ENCODE measurements around the gene GRHPR.

GRHPR gene

DNA sequence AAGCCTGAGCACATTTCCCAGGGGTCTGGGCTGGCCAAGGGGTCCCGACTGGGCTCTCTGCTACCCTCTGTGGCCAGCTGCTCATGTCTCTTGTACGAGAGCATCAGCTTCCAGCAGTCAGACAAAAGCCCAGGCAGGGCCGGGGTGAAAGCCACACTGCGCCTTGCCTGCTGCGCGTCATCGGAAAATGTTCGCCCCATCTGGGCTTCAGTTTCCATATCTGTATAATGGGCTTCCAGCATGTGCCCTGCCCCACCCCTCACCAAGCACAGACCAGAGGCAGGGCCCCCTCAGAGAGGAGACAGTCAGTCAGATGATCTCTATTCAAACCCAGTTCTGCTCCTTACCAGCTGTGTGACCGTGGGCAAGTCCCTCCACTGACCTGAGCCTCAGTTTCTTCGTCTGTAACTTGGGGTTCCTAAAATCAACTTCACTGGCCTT is 8.0 kb upstream of the GRHPR start:
- no peak for DNase-seq (ENCODE audit: low read depth)
- TF ChIP-seq, protein P1, sequence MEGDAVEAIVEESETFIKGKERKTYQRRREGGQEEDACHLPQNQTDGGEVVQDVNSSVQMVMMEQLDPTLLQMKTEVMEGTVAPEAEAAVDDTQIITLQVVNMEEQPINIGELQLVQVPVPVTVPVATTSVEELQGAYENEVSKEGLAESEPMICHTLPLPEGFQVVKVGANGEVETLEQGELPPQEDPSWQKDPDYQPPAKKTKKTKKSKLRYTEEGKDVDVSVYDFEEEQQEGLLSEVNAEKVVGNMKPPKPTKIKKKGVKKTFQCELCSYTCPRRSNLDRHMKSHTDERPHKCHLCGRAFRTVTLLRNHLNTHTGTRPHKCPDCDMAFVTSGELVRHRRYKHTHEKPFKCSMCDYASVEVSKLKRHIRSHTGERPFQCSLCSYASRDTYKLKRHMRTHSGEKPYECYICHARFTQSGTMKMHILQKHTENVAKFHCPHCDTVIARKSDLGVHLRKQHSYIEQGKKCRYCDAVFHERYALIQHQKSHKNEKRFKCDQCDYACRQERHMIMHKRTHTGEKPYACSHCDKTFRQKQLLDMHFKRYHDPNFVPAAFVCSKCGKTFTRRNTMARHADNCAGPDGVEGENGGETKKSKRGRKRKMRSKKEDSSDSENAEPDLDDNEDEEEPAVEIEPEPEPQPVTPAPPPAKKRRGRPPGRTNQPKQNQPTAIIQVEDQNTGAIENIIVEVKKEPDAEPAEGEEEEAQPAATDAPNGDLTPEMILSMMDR (conservative IDR thresholded peaks at IDR 0.05; ENCODE audit: low read depth, low read length) = no peak
- no peak overlapping the region for H3K4me3 ChIP-seq (ENCODE audit: low read length)

DNA sequence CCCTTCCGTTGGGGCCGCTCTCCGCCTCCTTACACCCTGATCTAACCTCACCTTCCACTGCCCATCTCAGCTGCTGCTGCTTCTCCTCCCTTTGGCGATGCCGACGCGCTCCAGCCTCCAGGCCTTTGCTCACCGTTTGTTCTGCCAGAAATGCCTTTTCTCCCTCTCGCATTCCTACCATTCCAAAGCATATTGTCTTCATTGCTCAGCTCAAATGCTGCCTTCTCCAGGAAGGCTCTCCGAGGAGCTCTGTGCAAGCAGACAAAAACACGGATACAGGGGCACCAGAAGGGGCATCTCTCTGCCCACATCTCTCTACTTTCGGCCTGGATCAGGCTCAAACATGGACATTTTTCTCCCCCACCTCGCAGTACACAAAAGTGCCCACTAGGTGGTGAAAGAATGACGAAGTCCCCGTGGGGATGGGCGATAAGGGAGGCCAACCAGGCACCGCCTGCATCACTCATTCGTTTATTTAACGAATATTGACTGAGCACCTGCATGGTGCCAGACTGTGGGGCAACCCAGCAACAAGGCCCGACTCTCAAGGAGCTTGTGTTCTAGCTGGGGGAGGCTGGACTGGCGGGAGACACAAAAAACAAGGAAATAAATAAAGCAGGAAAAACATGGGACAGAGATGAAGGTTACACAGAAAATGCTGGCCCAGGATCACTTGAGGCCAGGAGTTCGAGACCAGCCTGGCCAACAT is 7.3 kb upstream of the GRHPR start:
- DNase-seq (ENCODE audit: low read depth) = peak; percentile 52
- H3K4me3 ChIP-seq (ENCODE audit: low read length) = no peak overlapping the region
- TF ChIP-seq, protein P1 (conservative IDR thresholded peaks at IDR 0.05; ENCODE audit: low read depth, low read length) = peak; percentile 85

DNA sequence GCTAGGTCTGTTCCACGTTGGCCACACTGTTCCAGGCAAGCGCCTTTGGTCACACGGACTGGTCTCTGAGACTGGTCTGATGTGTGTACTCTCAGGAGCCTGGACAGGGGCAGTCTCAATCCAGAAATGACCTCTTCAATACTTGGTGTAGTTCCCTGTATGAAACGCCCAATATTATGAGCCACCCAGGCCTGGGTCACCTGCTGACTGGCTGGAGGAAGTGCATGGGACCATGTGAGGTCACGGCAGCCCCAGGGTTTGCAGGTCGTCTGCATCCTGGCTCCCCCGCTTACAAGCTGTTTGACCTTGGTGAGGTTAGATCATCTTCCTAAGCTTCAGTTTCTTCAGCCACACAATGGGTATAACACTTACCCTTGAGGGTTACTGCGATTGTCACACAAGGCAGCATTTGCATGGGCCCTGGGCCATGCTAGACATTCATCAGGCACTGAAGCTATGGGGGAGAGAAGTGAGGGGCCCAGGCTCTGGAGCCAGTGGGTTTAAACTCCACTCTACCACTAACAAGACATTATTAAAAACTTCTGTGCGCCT is 5.2 kb upstream of the GRHPR start:
- DNase-seq (ENCODE audit: low read depth) = no peak
- H3K4me3 ChIP-seq (ENCODE audit: low read length) = no peak overlapping the region
- TF ChIP-seq, protein P1 (conservative IDR thresholded peaks at IDR 0.05; ENCODE audit: low read depth, low read length) = no peak

DNA sequence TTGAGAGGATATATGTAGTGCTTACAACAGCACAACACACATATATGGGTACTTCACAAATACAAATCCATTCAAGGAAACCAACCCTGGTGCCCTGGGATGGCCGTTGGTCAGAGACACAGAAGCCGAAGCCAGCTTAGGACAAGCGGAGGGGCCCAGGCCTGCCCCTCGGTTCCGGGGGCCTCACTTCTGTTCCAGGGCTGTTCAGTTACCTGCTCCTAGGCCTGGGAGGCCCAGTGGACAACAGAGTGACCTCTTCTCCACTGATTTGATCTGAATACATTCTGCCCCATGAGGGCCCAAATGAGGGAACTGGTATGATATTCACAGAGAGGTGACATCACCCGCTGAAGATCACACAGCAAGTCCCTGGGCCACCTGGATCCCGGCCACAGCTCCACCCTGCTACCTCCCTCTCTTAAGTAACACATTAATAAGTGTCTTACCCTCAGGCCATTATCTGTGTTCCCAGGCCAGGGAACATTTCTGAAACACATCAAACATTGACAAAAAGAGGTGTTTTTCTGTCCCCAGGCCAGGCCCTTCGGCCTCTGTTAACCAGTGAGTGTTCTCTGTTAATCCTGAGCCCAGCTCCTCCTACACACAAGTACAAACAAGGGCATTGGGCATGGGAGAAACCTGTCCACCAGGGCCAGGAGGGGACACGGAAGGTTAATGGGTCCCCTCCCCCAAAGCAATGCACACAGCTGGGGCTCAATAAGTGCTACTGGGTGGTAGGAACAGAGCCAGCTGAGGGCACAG is 4.5 kb upstream of the GRHPR start:
- no peak for DNase-seq (ENCODE audit: low read depth)
- TF ChIP-seq, protein P1 (conservative IDR thresholded peaks at IDR 0.05; ENCODE audit: low read depth, low read length) = no peak
- H3K4me3 ChIP-seq (ENCODE audit: low read length) = no peak overlapping the region

DNA sequence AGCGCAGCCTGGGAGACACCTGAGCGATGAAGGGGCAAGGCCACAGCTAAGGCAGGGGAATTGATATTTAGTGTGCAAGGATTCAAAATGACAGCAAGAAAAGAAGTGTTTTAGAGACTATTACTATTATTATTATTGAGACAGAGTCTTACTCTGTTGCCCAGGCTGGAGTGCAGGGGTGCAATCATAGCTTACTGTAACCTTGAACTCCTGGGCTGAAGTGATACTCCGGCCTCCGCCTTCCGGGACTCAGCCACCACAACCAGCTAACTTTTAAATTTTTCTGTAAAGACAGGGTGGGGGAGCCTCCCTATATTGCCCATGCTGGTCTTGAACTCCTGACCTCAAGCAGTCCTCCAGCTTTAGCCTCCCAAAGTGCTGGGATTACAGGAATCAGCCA is 3.3 kb upstream of the GRHPR start:
- TF ChIP-seq, protein P1 (conservative IDR thresholded peaks at IDR 0.05; ENCODE audit: low read depth, low read length) = no peak
- no peak overlapping the region for H3K4me3 ChIP-seq (ENCODE audit: low read length)
- DNase-seq (ENCODE audit: low read depth) = no peak

DNA sequence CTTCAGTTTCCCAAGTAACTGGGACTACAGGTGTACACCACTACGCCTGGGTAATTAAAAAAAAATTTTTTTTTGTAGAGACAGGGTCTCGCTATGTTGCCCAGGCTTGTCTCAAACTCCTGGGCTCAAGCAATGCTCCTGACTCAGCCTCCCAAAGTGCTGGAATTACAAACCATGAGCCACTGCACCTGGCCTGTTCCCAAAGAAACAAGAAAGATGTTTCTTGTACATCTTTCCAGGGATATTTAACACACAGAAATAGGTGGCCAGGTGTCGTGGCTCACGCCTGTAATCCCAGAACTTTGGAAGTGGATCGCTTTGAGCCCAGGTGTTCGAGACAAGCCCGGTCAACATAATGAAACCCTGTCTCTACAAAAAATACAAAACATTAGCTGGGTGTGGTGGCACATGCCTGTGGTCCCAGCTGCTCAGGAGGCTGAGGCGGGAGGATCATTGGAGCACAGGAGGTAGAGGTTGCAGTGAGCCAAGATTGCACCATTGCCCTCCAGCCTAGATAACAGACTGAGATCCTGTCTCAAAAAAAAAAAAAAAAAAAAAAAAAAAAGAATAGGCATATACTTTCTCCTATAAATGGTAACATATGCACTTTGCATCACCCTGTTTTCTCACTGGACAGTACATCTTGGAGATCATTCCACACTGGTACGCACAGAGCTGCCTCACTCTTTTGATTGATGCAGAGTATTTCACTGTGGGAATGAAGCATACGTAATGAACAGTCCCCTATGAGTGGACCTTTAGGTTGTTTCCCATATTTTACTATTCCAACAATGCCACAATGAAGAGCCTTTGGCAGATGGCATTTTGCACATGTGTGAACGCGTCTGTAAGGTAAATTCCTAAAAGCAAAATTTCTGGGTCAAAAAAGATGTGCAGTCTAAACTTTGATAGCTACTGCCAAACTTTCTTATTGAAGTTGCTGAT is 2.0 kb upstream of the GRHPR start:
- no peak for DNase-seq (ENCODE audit: low read depth)
- TF ChIP-seq, protein P1 (conservative IDR thresholded peaks at IDR 0.05; ENCODE audit: low read depth, low read length) = no peak

More for the DNA sequence above, 2.0 kb upstream of the GRHPR start:
- H3K4me3 ChIP-seq (ENCODE audit: low read length) = no peak overlapping the region

Measured in retinal pigment epithelial cell (primary cell).